Measurements from ENCODE around the gene DHCR7. TPM values are rescaled to one million over a fixed set of nuclear protein-coding genes. Genes with fewer than 3 reads are reported as not detected.

DHCR7 gene
- total RNA-seq, 1 experiment from 2014 or later = 15.4 TPM

- H3K27me3 ChIP-seq (replicated peaks) = no peaks in the 10 kb centered on the region
- H3K36me3 ChIP-seq = peaks cover 3% of the 10 kb centered on the region; the same call in 1 of the 2 replicates
- no peak overlapping the region for H3K4me3 ChIP-seq
- H3K9me3 ChIP-seq (replicated peaks) = no peaks in the 10 kb centered on the region
- H3K4me1 ChIP-seq (replicated peaks) = 0 out of 2 replicates have a peak, but pooled peaks cover 3% of the 10 kb centered on the region
- H3K27ac ChIP-seq = no peak overlapping the region
- no peak for DNase-seq (ENCODE audit: low read depth in 1 of 2, low spot score in 2 of 2)
These were observed 2.0 kb downstream of the DHCR7 start for GRCh38 chr11:71446150-71446549.

GRCh38 chr11:71444811-71445210, 3.4 kb downstream of the DHCR7 start:
- Histone ChIP-seq H3K4me3 (no peak overlapping the region), H3K27ac (no peak overlapping the region), H3K36me3 (peaks cover 3% of the 10 kb centered on the region; the same call in 1 of the 2 replicates), H3K27me3 (replicated peaks) (no peaks in the 10 kb centered on the region), H3K9me3 (replicated peaks) (no peaks in the 10 kb centered on the region), H3K4me1 (replicated peaks) (0 out of 2 replicates have a peak, but pooled peaks cover 3% of the 10 kb centered on the region)
- no peak for DNase-seq (ENCODE audit: low read depth in 1 of 2, low spot score in 2 of 2)

GRCh38 chr11:71443736-71444445, 4.3 kb downstream of the DHCR7 start:
- Histone ChIP-seq H3K36me3 (peaks cover 3% of the 10 kb centered on the region; the same call in 1 of the 2 replicates), H3K4me3 (no peak overlapping the region), H3K4me1 (replicated peaks) (0 out of 2 replicates have a peak, but pooled peaks cover 3% of the 10 kb centered on the region), H3K27ac (no peak overlapping the region), H3K9me3 (replicated peaks) (no peaks in the 10 kb centered on the region), H3K27me3 (replicated peaks) (no peaks in the 10 kb centered on the region)
- DNase-seq (ENCODE audit: low read depth in 1 of 2, low spot score in 2 of 2) = no peak

GRCh38 chr11:71442880-71443279, 5.3 kb downstream of the DHCR7 start:
- Histone ChIP-seq H3K27me3 (replicated peaks) (no peaks in the 10 kb centered on the region), H3K27ac (no peak overlapping the region), H3K36me3 (no peaks in the 10 kb centered on the region), H3K4me3 (no peak overlapping the region), H3K9me3 (replicated peaks) (no peaks in the 10 kb centered on the region), H3K4me1 (replicated peaks) (0 out of 2 replicates have a peak, but pooled peaks cover 3% of the 10 kb centered on the region)
- DNase-seq (ENCODE audit: low read depth in 1 of 2, low spot score in 2 of 2) = no peak

- Histone ChIP-seq H3K27me3 (replicated peaks) (no peaks in the 10 kb centered on the region), H3K27ac (no peak overlapping the region), H3K4me1 (replicated peaks) (no peaks in the 10 kb centered on the region), H3K36me3 (no peaks in the 10 kb centered on the region), H3K9me3 (replicated peaks) (no peaks in the 10 kb centered on the region), H3K4me3 (no peak overlapping the region)
- no peak for DNase-seq (ENCODE audit: low read depth in 1 of 2, low spot score in 2 of 2)
These were observed 6.1 kb downstream of the DHCR7 start for GRCh38 chr11:71442123-71442522.

GRCh38 chr11:71441251-71441650, 6.9 kb downstream of the DHCR7 start:
- no peak overlapping the region for H3K4me3 ChIP-seq
- no peaks in the 10 kb centered on the region for H3K9me3 ChIP-seq (replicated peaks)
- H3K27me3 ChIP-seq (replicated peaks) = no peaks in the 10 kb centered on the region
- DNase-seq (ENCODE audit: low read depth in 1 of 2, low spot score in 2 of 2) = no peak
- no peak overlapping the region for H3K27ac ChIP-seq
- no peaks in the 10 kb centered on the region for H3K36me3 ChIP-seq
- no peaks in the 10 kb centered on the region for H3K4me1 ChIP-seq (replicated peaks)

GRCh38 chr11:71440021-71440755, 8.0 kb downstream of the DHCR7 start:
- Histone ChIP-seq H3K27me3 (replicated peaks) (no peaks in the 10 kb centered on the region), H3K36me3 (no peaks in the 10 kb centered on the region), H3K4me3 (no peak overlapping the region), H3K9me3 (replicated peaks) (no peaks in the 10 kb centered on the region), H3K4me1 (replicated peaks) (no peaks in the 10 kb centered on the region), H3K27ac (no peak overlapping the region)
- DNase-seq (ENCODE audit: low read depth in 1 of 2, low spot score in 2 of 2) = no peak

- H3K27me3 ChIP-seq (replicated peaks) = no peaks in the 10 kb centered on the region
- no peak for DNase-seq (ENCODE audit: low read depth in 1 of 2, low spot score in 2 of 2)
- H3K4me3 ChIP-seq = no peak overlapping the region
- H3K27ac ChIP-seq = no peak overlapping the region
- no peaks in the 10 kb centered on the region for H3K36me3 ChIP-seq
- no peaks in the 10 kb centered on the region for H3K9me3 ChIP-seq (replicated peaks)
- no peaks in the 10 kb centered on the region for H3K4me1 ChIP-seq (replicated peaks)
These were observed 9.5 kb downstream of the DHCR7 start for GRCh38 chr11:71438650-71439049.

- no peaks in the 10 kb centered on the region for H3K4me1 ChIP-seq (replicated peaks)
- no peaks in the 10 kb centered on the region for H3K27me3 ChIP-seq (replicated peaks)
- H3K36me3 ChIP-seq = no peaks in the 10 kb centered on the region
- no peak for DNase-seq (ENCODE audit: low read depth in 1 of 2, low spot score in 2 of 2)
- no peak overlapping the region for H3K4me3 ChIP-seq
- no peaks in the 10 kb centered on the region for H3K9me3 ChIP-seq (replicated peaks)
- no peak overlapping the region for H3K27ac ChIP-seq
These were observed 10.3 kb downstream of the DHCR7 start for GRCh38 chr11:71437879-71438278.

GRCh38 chr11:71437399-71437798, 10.8 kb downstream of the DHCR7 start:
- H3K4me3 ChIP-seq = no peak overlapping the region
- H3K9me3 ChIP-seq (replicated peaks) = no peaks in the 10 kb centered on the region
- H3K27ac ChIP-seq = no peak overlapping the region
- no peaks in the 10 kb centered on the region for H3K4me1 ChIP-seq (replicated peaks)
- DNase-seq (ENCODE audit: low read depth in 1 of 2, low spot score in 2 of 2) = no peak
- no peaks in the 10 kb centered on the region for H3K36me3 ChIP-seq
- no peaks in the 10 kb centered on the region for H3K27me3 ChIP-seq (replicated peaks)

- Histone ChIP-seq H3K9me3 (replicated peaks) (no peaks in the 10 kb centered on the region), H3K36me3 (no peaks in the 10 kb centered on the region), H3K27me3 (replicated peaks) (no peaks in the 10 kb centered on the region), H3K4me1 (replicated peaks) (no peaks in the 10 kb centered on the region), H3K27ac (no peak overlapping the region), H3K4me3 (no peak overlapping the region)
- DNase-seq (ENCODE audit: low read depth in 1 of 2, low spot score in 2 of 2) = no peak
These were observed 11.3 kb downstream of the DHCR7 start for GRCh38 chr11:71436861-71437260.

GRCh38 chr11:71435278-71435951, 12.8 kb downstream of the DHCR7 start:
- no peaks in the 10 kb centered on the region for H3K4me1 ChIP-seq (replicated peaks)
- no peak for DNase-seq (ENCODE audit: low read depth in 1 of 2, low spot score in 2 of 2)
- no peak overlapping the region for H3K4me3 ChIP-seq

GRCh38 chr11:71434576-71435130, 13.5 kb downstream of the DHCR7 start:
- Histone ChIP-seq H3K4me1 (replicated peaks) (no peaks in the 10 kb centered on the region), H3K4me3 (no peak overlapping the region), H3K27me3 (replicated peaks) (no peaks in the 10 kb centered on the region), H3K9me3 (replicated peaks) (no peaks in the 10 kb centered on the region), H3K27ac (no peak overlapping the region), H3K36me3 (no peaks in the 10 kb centered on the region)
- DNase-seq (ENCODE audit: low read depth in 1 of 2, low spot score in 2 of 2) = no peak

More at GRCh38 chr11:71435278-71435951, 12.8 kb downstream of the DHCR7 start:
- H3K27ac ChIP-seq = no peak overlapping the region
- H3K36me3 ChIP-seq = no peaks in the 10 kb centered on the region
- H3K9me3 ChIP-seq (replicated peaks) = no peaks in the 10 kb centered on the region
- H3K27me3 ChIP-seq (replicated peaks) = no peaks in the 10 kb centered on the region
